Peyer's patch (tissue), 4 donors: ENCODE measurements around the gene PAQR9.

Source experiments
- POLR2A ChIP-seq, 2 donors: fragments of 450-650 bp; IDR thresholded peaks; one replicate each; pipeline ENCODE4 v1.5.1; 2017; ENCODE audit warnings: antibody characterized with exemption in 2 of 2, mild to moderate bottlenecking in 2 of 2, moderate library complexity in 2 of 2
- TF ChIP-seq, protein P1 (sequence below), 6 experiments: fragments of 450-650 bp in 4 of 6; fragments of 200-600 bp in 2 of 6; sonication (generic) in 1 of 6; IDR thresholded peaks; one replicate each; pipeline ENCODE4 v1.5.1; 2017 to 2019; ENCODE audit warnings: antibody characterized with exemption in 6 of 6, mild to moderate bottlenecking in 3 of 6, moderate library complexity in 1 of 6

DNA sequence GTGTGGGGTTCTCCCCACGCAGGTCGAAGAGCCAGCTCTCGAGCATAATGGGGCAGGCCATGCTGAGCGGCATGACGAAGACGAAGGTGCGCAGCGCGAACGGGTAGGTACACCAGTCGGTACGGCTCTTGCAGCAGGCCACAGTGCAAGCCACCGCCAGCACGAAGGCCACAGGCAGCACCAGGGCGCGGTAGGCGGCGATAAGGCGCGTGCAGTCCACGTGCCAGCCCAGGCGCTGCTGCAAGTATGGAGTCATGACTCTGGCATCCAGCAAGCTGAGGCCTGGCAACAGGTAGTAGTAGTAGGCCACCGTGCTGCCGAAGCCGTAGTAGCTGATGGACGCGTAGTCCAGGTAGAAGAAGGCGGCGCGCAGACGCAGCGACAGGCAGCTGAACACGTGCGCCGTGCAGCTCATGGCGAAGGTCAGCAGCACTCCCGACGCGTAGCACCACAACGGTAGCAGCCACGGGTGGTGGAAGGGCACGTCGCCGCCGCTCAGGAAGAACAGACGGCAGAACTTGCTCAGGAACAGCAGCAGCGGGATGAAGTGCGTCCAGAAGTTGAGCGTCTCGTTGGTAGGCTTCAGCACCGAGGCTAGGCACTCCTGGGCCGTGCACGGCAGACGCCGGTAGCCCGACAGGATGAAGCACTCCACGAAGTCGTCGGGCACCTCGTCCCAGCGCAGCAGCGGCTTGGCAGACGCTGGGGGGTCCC is 797 bp downstream of the PAQR9 start:
- TF ChIP-seq, protein P1, sequence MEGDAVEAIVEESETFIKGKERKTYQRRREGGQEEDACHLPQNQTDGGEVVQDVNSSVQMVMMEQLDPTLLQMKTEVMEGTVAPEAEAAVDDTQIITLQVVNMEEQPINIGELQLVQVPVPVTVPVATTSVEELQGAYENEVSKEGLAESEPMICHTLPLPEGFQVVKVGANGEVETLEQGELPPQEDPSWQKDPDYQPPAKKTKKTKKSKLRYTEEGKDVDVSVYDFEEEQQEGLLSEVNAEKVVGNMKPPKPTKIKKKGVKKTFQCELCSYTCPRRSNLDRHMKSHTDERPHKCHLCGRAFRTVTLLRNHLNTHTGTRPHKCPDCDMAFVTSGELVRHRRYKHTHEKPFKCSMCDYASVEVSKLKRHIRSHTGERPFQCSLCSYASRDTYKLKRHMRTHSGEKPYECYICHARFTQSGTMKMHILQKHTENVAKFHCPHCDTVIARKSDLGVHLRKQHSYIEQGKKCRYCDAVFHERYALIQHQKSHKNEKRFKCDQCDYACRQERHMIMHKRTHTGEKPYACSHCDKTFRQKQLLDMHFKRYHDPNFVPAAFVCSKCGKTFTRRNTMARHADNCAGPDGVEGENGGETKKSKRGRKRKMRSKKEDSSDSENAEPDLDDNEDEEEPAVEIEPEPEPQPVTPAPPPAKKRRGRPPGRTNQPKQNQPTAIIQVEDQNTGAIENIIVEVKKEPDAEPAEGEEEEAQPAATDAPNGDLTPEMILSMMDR (IDR thresholded peaks at IDR 0.05) = no peak
- TF ChIP-seq POLR2A (IDR thresholded peaks at IDR 0.05) = no peak
